Measurements from ENCODE around the gene LCE2B. TPM values are rescaled to one million over a fixed set of nuclear protein-coding genes. Genes with fewer than 3 reads are reported as not detected.

LCE2B gene
- polyA plus RNA-seq, 4 donors: not detected

- no peak for DNase-seq (ENCODE audit: low read depth in 4 of 4, low spot score in 3 of 4)
Observed at GRCh38 chr1:152728986-152729385, 43.1 kb downstream of the LCE2B start.

- no peak for DNase-seq (ENCODE audit: low read depth in 4 of 4, low spot score in 3 of 4)
Observed at GRCh38 chr1:152735648-152736047, 49.7 kb downstream of the LCE2B start.

Other genes with a start within 250 kb of the LCE2B start
- under 1 TPM in 1 of 4 donors, not detected in 3; 0.10 TPM for gene LCE5A, start 175.3 kb upstream of the LCE2B start, polyA plus RNA-seq (ENCODE audit: insufficient read length in 4 of 4)
- gene CRCT1, start 171.6 kb upstream of the LCE2B start, polyA plus RNA-seq (ENCODE audit: insufficient read length in 4 of 4): not detected
- gene LCE3E, start 119.3 kb upstream of the LCE2B start, polyA plus RNA-seq (ENCODE audit: insufficient read length in 4 of 4): not detected
- gene LCE3D, start 105.6 kb upstream of the LCE2B start, polyA plus RNA-seq (ENCODE audit: insufficient read length in 4 of 4): not detected
- not detected for gene LCE3C, start 85.9 kb upstream of the LCE2B start, polyA plus RNA-seq (ENCODE audit: insufficient read length in 4 of 4)
- gene LCE3B, start 72.3 kb upstream of the LCE2B start, polyA plus RNA-seq (ENCODE audit: insufficient read length in 4 of 4): not detected
- not detected for gene LCE3A, start 63.0 kb upstream of the LCE2B start, polyA plus RNA-seq (ENCODE audit: insufficient read length in 4 of 4)
- not detected for gene LCE2D, start 22.7 kb upstream of the LCE2B start, polyA plus RNA-seq (ENCODE audit: insufficient read length in 4 of 4)
- not detected for gene LCE2C, start 10.8 kb upstream of the LCE2B start, polyA plus RNA-seq (ENCODE audit: insufficient read length in 4 of 4)
- gene LCE2A, start 12.2 kb downstream of the LCE2B start, polyA plus RNA-seq (ENCODE audit: insufficient read length in 4 of 4): not detected
- gene LCE4A, start 22.0 kb downstream of the LCE2B start, polyA plus RNA-seq (ENCODE audit: insufficient read length in 4 of 4): not detected
- not detected for gene KPRP, start 71.9 kb downstream of the LCE2B start, polyA plus RNA-seq (ENCODE audit: insufficient read length in 4 of 4)
- gene LCE1F, start 89.0 kb downstream of the LCE2B start, polyA plus RNA-seq (ENCODE audit: insufficient read length in 4 of 4): not detected
- gene LCE1E, start 100.1 kb downstream of the LCE2B start, polyA plus RNA-seq (ENCODE audit: insufficient read length in 4 of 4): not detected
- not detected for gene LCE1D, start 110.6 kb downstream of the LCE2B start, polyA plus RNA-seq (ENCODE audit: insufficient read length in 4 of 4)
- not detected for gene LCE1C, start 120.5 kb downstream of the LCE2B start, polyA plus RNA-seq (ENCODE audit: insufficient read length in 4 of 4)
- not detected for gene LCE1B, start 125.8 kb downstream of the LCE2B start, polyA plus RNA-seq (ENCODE audit: insufficient read length in 4 of 4)
- gene LCE1A, start 141.3 kb downstream of the LCE2B start, polyA plus RNA-seq (ENCODE audit: insufficient read length in 4 of 4): not detected
- not detected for gene LCE6A, start 156.7 kb downstream of the LCE2B start, polyA plus RNA-seq (ENCODE audit: insufficient read length in 4 of 4)
- gene LCE7A, start 173.9 kb downstream of the LCE2B start, polyA plus RNA-seq (ENCODE audit: insufficient read length in 4 of 4): not detected
- gene SMCP, start 192.2 kb downstream of the LCE2B start, polyA plus RNA-seq (ENCODE audit: insufficient read length in 4 of 4): not detected
- gene IVL, start 222.4 kb downstream of the LCE2B start, polyA plus RNA-seq (ENCODE audit: insufficient read length in 4 of 4): under 1 TPM in 3 of 4 donors, not detected in 1; 0.24 to 0.67 (median 0.55) TPM